ENCODE data around the gene TUBA8. TPM values are rescaled to one million over a fixed set of nuclear protein-coding genes. Genes with fewer than 3 reads are reported as not detected.
"Not testable (repeated sequence)": the region's sequence is repeated elsewhere in the genome, so short reads cannot be mapped to it uniquely, and the experiment has no call there.

The TUBA8 gene
- total RNA-seq, 3 donors from 2014 or later: 1.6 to 14.7 (median 2.9) TPM

DNA sequence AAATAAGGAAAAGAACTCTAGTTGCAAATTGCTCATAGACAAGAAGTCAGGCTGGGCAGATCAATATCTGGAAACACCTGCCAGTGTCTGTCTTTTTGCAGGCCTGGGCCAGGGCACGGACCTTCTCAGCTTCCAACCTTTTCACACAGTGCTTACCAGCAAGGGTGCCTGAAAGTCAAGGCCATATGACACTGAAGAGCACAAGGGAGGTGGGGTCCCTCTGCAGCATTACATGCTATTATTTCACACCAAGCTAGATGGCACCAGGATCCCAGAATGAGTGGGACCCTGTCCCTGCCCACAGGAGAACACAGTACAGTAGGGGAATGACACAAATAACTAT lies 38.7 kb upstream of the TUBA8 start:
- intact Hi-C loops (cut with DNase I; ENCODE audit: low total_unique reads): no loop called here
- Histone ChIP-seq H3K9me3 (no peaks in the 10 kb centered on the region), H3K27me3 (no peaks in the 10 kb centered on the region), H3K4me3 (no peak overlapping the region), H3K27ac (no peak overlapping the region), H3K36me3 (no peaks in the 10 kb centered on the region), H3K4me1 (peaks cover 3 to 8% of the 10 kb centered on the region in 2 donors)
- no peak for DNase-seq (ENCODE audit: low spot score in 2 of 2)
- TF ChIP-seq POLR2A (IDR thresholded peaks at IDR 0.05) (no peak), POLR2AphosphoS5 (IDR thresholded peaks at IDR 0.05) (no peak)
- TF ChIP-seq, protein P1, sequence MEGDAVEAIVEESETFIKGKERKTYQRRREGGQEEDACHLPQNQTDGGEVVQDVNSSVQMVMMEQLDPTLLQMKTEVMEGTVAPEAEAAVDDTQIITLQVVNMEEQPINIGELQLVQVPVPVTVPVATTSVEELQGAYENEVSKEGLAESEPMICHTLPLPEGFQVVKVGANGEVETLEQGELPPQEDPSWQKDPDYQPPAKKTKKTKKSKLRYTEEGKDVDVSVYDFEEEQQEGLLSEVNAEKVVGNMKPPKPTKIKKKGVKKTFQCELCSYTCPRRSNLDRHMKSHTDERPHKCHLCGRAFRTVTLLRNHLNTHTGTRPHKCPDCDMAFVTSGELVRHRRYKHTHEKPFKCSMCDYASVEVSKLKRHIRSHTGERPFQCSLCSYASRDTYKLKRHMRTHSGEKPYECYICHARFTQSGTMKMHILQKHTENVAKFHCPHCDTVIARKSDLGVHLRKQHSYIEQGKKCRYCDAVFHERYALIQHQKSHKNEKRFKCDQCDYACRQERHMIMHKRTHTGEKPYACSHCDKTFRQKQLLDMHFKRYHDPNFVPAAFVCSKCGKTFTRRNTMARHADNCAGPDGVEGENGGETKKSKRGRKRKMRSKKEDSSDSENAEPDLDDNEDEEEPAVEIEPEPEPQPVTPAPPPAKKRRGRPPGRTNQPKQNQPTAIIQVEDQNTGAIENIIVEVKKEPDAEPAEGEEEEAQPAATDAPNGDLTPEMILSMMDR (IDR thresholded peaks at IDR 0.05): no peak

GRCh38 chr22:18073467-18073866 lies 37.1 kb upstream of the TUBA8 start:
- Histone ChIP-seq H3K9me3 (no peaks in the 10 kb centered on the region), H3K36me3 (no peaks in the 10 kb centered on the region), H3K4me1 (peaks cover 3 to 11% of the 10 kb centered on the region in 2 donors), H3K27me3 (no peaks in the 10 kb centered on the region), H3K27ac (no peak overlapping the region), H3K4me3 (no peak overlapping the region)
- TF ChIP-seq POLR2A (IDR thresholded peaks at IDR 0.05) (no peak), POLR2AphosphoS5 (IDR thresholded peaks at IDR 0.05) (no peak)
- TF ChIP-seq, protein P1 (IDR thresholded peaks at IDR 0.05): no peak
- intact Hi-C loops (cut with DNase I; ENCODE audit: low total_unique reads): no loop called here
- DNase-seq (ENCODE audit: low spot score in 2 of 2): no peak

GRCh38 chr22:18073927-18074326 lies 36.7 kb upstream of the TUBA8 start:
- DNase-seq (ENCODE audit: low spot score in 2 of 2); H3K27me3 ChIP-seq; H3K27ac ChIP-seq; intact Hi-C loops (cut with DNase I; ENCODE audit: low total_unique reads); H3K9me3 ChIP-seq; H3K36me3 ChIP-seq; H3K4me3 ChIP-seq: not testable (repeated sequence)
- peaks cover 3 to 15% of the 10 kb centered on the region in 2 donors for H3K4me1 ChIP-seq

GRCh38 chr22:18075101-18075719 lies 35.4 kb upstream of the TUBA8 start:
- Histone ChIP-seq H3K9me3 (no peaks in the 10 kb centered on the region), H3K36me3 (no peaks in the 10 kb centered on the region), H3K4me1 (peaks cover 3 to 20% of the 10 kb centered on the region in 2 donors), H3K27me3 (no peaks in the 10 kb centered on the region), H3K4me3 (no peak overlapping the region), H3K27ac (peak overlapping the region; percentile 48 to 88)
- intact Hi-C loops (cut with DNase I; ENCODE audit: low total_unique reads): loop anchor here (5.0 kb wide), 1 partner anchor 243 kb away; no protein-coding TSS in a partner anchor
- TF ChIP-seq POLR2A (IDR thresholded peaks at IDR 0.05) (no peak), POLR2AphosphoS5 (IDR thresholded peaks at IDR 0.05) (no peak)
- TF ChIP-seq, protein P1 (IDR thresholded peaks at IDR 0.05): no peak
- DNase-seq (ENCODE audit: low spot score in 2 of 2): no peak

- DNase-seq (ENCODE audit: low spot score in 2 of 2): peak in 1 of 2 donors; percentile 53
- Histone ChIP-seq H3K27ac (peak overlapping the region; percentile 48 to 88), H3K36me3 (no peaks in the 10 kb centered on the region), H3K27me3 (no peaks in the 10 kb centered on the region), H3K4me1 (peaks cover 3 to 20% of the 10 kb centered on the region in 2 donors), H3K9me3 (no peaks in the 10 kb centered on the region), H3K4me3 (peak overlapping the region in 1 of 3 donors; percentile 86)
- intact Hi-C loops (cut with DNase I; ENCODE audit: low total_unique reads): loop anchor here (5.0 kb wide), 1 partner anchor 244 kb away; no protein-coding TSS in a partner anchor
- TF ChIP-seq, protein P1 (IDR thresholded peaks at IDR 0.05): peak; percentile 93 to 95 (median 94)
- TF ChIP-seq POLR2A (IDR thresholded peaks at IDR 0.05): no peak
- TF ChIP-seq POLR2AphosphoS5 (IDR thresholded peaks at IDR 0.05): peak in 1 of 3 donors; percentile 42
These were observed 34.7 kb upstream of the TUBA8 start for GRCh38 chr22:18075720-18076497.

Data from breast epithelium (tissue), 4 donors.